Keratinocyte (primary cell): ENCODE measurements around the gene NDOR1. TPM values are rescaled to one million over a fixed set of nuclear protein-coding genes. Genes with fewer than 3 reads are reported as not detected.

Source experiments
- DNase-seq: peaks from one replicate; pipeline ENCODE4 v3.0.0-alpha.2; 2011; ENCODE audit warnings: low read depth, missing footprints, low spot score
- FAIRE-seq: peaks from 2 replicates; lab custom pipeline; 2011; peaks lifted over from hg19 to GRCh38; lab: Jason Lieb, UNC
- H2AFZ ChIP-seq: 2 replicates; pipeline ENCODE4 v1.6.0; 2012; ENCODE audit warnings: low read length, control low read depth, inconsistent platforms; ENCODE audit not compliant: control insufficient read depth
- H3K27ac ChIP-seq: 2 replicates; pipeline ENCODE4 v1.5.1; 2011; ENCODE audit warnings: low read length; ENCODE audit not compliant: control insufficient read depth, insufficient read depth
- H3K27me3 ChIP-seq: 3 replicates; pipeline ENCODE4 v1.6.0; 2011; ENCODE audit warnings: low read length; ENCODE audit not compliant: control insufficient read depth, insufficient read depth; ENCODE audit errors: extremely low read depth
- H3K36me3 ChIP-seq, 2 experiments: 2 replicates in 1 of 2; 3 replicates in 1 of 2; pipeline ENCODE4 v1.5.1; 2011; ENCODE audit warnings: low read length in 2 of 2, mild to moderate bottlenecking in 1 of 2; ENCODE audit not compliant: control insufficient read depth in 2 of 2, insufficient read depth in 2 of 2; ENCODE audit errors: extremely low read depth in 1 of 2
- H3K4me1 ChIP-seq: 3 replicates; pipeline ENCODE4 v1.5.1; 2011; ENCODE audit warnings: low read length; ENCODE audit not compliant: control insufficient read depth, insufficient read depth; ENCODE audit errors: extremely low read depth
- H3K4me2 ChIP-seq: 3 replicates; pipeline ENCODE4 v1.6.0; 2011; ENCODE audit warnings: low read depth, low read length; ENCODE audit not compliant: control insufficient read depth, insufficient read depth; ENCODE audit errors: extremely low read depth
- H3K4me3 ChIP-seq, 3 experiments: fragments of 200-600 bp in 1 of 3; sonication (generic) in 1 of 3; 2 replicates in 2 of 3; 3 replicates in 1 of 3; pipeline ENCODE4 v1.5.1; 2011 to 2016; ENCODE audit warnings: low read length in 3 of 3, mild to moderate bottlenecking in 3 of 3, control low read depth in 2 of 3, inconsistent platforms in 1 of 3, low read depth in 1 of 3, mixed read lengths in 1 of 3, mixed run types in 1 of 3, moderate library complexity in 1 of 3; ENCODE audit not compliant: control insufficient read depth in 2 of 3, insufficient read depth in 2 of 3; ENCODE audit errors: extremely low read depth in 1 of 3
- H3K79me2 ChIP-seq: 2 replicates; pipeline ENCODE4 v1.6.0; 2012; ENCODE audit warnings: low read length; ENCODE audit not compliant: control insufficient read depth, insufficient read depth
- H3K9ac ChIP-seq: 3 replicates; pipeline ENCODE4 v1.6.0; 2011; ENCODE audit warnings: low read length; ENCODE audit not compliant: control insufficient read depth, insufficient read depth; ENCODE audit errors: extremely low read depth
- H3K9me1 ChIP-seq: 3 replicates; pipeline ENCODE4 v1.6.0; 2011; ENCODE audit warnings: low read length; ENCODE audit not compliant: control insufficient read depth, insufficient read depth; ENCODE audit errors: extremely low read depth
- H3K9me3 ChIP-seq: 2 replicates; pipeline ENCODE4 v1.5.1; 2012; ENCODE audit warnings: low read depth, low read length; ENCODE audit not compliant: control insufficient read depth
- H4K20me1 ChIP-seq: 3 replicates; pipeline ENCODE4 v1.6.0; 2011; ENCODE audit warnings: low read length; ENCODE audit not compliant: control insufficient read depth, insufficient read depth; ENCODE audit errors: extremely low read depth
- CTCF ChIP-seq, 3 experiments: IDR thresholded peaks in 1 of 3; conservative IDR thresholded peaks in 1 of 3; optimal IDR thresholded peaks in 1 of 3; 2 replicates in 2 of 3; 3 replicates in 1 of 3; pipeline versions ENCODE3 to v1.5.1; 2011; ENCODE audit warnings: low read length in 3 of 3, mild to moderate bottlenecking in 3 of 3, moderate library complexity in 2 of 3, control low read depth in 1 of 3, inconsistent platforms in 1 of 3; ENCODE audit not compliant: insufficient read depth in 2 of 3; ENCODE audit errors: extremely low read depth in 1 of 3
- EZH2 ChIP-seq: IDR thresholded peaks from one replicate; pipeline ENCODE4 v1.6.1; 2012; ENCODE audit warnings: inconsistent platforms, mild to moderate bottlenecking, low read length, moderate library complexity
- dilution Hi-C: fragments of 300-500 bp; cut with MboI; formaldehyde crosslinking; loops from one replicate; pipeline ENCODE4 v1.7.0; 2020; ENCODE audit warnings: low sequenced_read_pairs; ENCODE audit not compliant: extremely low pct_ligation_motif_present
- polyA plus RNA-seq, 5 experiments: library from polyadenylated mRNA; depleted of rRNA in 3 of 5; stranded (reverse) in 3 of 5; stranded (forward) in 1 of 5; unstranded in 1 of 5; fragments of >200 nt; gene quantifications; 1 replicate in 1 of 5; 2 replicates in 3 of 5; 3 replicates in 1 of 5; pipeline versions ENCODE4 v1.2.1 to v1.2.3, GENCODE V29; 2011 to 2012; ENCODE audit warnings: missing spikeins in 2 of 5, low read depth in 1 of 5, low replicate concordance in 1 of 5

The NDOR1 gene
- polyA plus RNA-seq, 1 donor (not counting 4 experiments of a cell fraction or from before 2014, with no cell fraction given): 3.9 TPM

- no peaks in the 10 kb centered on the region for H3K9me1 ChIP-seq
- TF ChIP-seq EZH2 (no peak), CTCF (optimal IDR thresholded peaks at IDR 0.05 in 1 of 3, IDR thresholded peaks at IDR 0.05 in 1 of 3, conservative IDR thresholded peaks at IDR 0.05 in 1 of 3; ENCODE audit: extremely low read depth in 1 of 3, insufficient read depth in 2 of 3, low read length in 3 of 3) (no peak)
- H3K4me1 ChIP-seq: peaks cover 40% of the 10 kb centered on the region
- H3K36me3 ChIP-seq: no peaks in the 10 kb centered on the region
- H3K27ac ChIP-seq: peak overlapping the region; percentile 25
- H4K20me1 ChIP-seq: no peaks in the 10 kb centered on the region
- no peaks in the 10 kb centered on the region for H3K9me3 ChIP-seq
- no peak for DNase-seq
- no peaks in the 10 kb centered on the region for H3K79me2 ChIP-seq
- H3K27me3 ChIP-seq: peaks cover 3% of the 10 kb centered on the region
- no peak overlapping the region for H3K9ac ChIP-seq
- no peak for FAIRE-seq
- H3K4me3 ChIP-seq: no peak overlapping the region
- no peak overlapping the region for H2AFZ ChIP-seq
- dilution Hi-C loops: no loop called here
- H3K4me2 ChIP-seq: peak overlapping the region; percentile 69
Measured at GRCh38 chr9:137225699-137226331, 20.3 kb downstream of the NDOR1 start.

- Histone ChIP-seq H3K4me2 (peak overlapping the region; percentile 69), H3K4me1 (peaks cover 40% of the 10 kb centered on the region), H3K9me1 (no peaks in the 10 kb centered on the region), H4K20me1 (no peaks in the 10 kb centered on the region), H3K27me3 (peaks cover 3% of the 10 kb centered on the region), H3K27ac (peak overlapping the region; percentile 25), H3K79me2 (no peaks in the 10 kb centered on the region), H3K9ac (peak overlapping the region; percentile 41), H3K36me3 (no peaks in the 10 kb centered on the region), H3K9me3 (no peaks in the 10 kb centered on the region), H3K4me3 (no peak overlapping the region), H2AFZ (peak overlapping the region; percentile 80)
- FAIRE-seq (peak; percentile 61), DNase-seq (no peak)
- TF ChIP-seq CTCF (optimal IDR thresholded peaks at IDR 0.05 in 1 of 3, IDR thresholded peaks at IDR 0.05 in 1 of 3, conservative IDR thresholded peaks at IDR 0.05 in 1 of 3; ENCODE audit: extremely low read depth in 1 of 3, insufficient read depth in 2 of 3, low read length in 3 of 3) (no peak), EZH2 (no peak)
- dilution Hi-C loops: no loop called here
Measured at GRCh38 chr9:137226338-137227053, 21.0 kb downstream of the NDOR1 start.
